Breast epithelium (tissue), 3 donors: ENCODE data around the gene ZNF423.

Experiments used
- POLR2A ChIP-seq: fragments of 450-650 bp; IDR thresholded peaks from one replicate; pipeline ENCODE4 v1.6.1; 2016; ENCODE audit warnings: antibody characterized with exemption, mild to moderate bottlenecking, moderate library complexity
- POLR2AphosphoS5 ChIP-seq, 3 donors: sonication (generic); formaldehyde crosslinking; IDR thresholded peaks; one replicate each; pipeline ENCODE4 v1.6.1; 2017; ENCODE audit warnings: antibody characterized with exemption in 3 of 3

DNA sequence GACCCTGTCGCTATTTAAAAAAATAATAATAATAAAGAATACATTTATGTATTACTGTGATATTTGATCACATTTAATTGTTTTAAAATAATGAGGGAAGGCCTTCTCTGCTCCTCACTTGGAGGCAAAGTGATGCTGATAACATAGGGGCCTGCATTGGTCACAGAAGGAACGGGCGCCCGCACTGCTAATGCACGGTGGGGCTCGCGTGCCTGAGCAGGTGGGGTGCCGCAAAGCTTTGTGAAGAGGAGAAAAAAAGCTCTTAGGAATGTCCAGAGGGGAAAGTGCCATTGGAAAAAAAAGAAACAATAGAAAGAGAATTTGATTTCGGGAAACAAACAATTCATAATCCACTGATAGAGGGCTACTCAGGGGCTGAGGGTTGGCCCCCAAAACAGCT lies 143.8 kb downstream of the ZNF423 start:
- no peak for TF ChIP-seq POLR2A
- TF ChIP-seq POLR2AphosphoS5 (IDR thresholded peaks at IDR 0.05): no peak
